HCT116 (cell line): ENCODE results near the gene TIRAP. TPM values are rescaled to one million over a fixed set of nuclear protein-coding genes. Genes with fewer than 3 reads are reported as not detected.

Experiments used
- ATAC-seq: fragments of 200-7000 bp; cut with Tn5 transposase; 2 replicates; pipeline ENCODE4 v1.9.1; 2020; ENCODE audit warnings: mild to moderate bottlenecking, moderate library complexity
- BruUV-seq: library from RNA; stranded (reverse); fragments of 400-500 nt; replicated peaks from 2 replicates; lab custom pipeline; 2021; lab: Mats Ljungman, UMichigan
- CTCF ChIA-PET: fragments of 300-600 bp; sonication (Branson Sonifier 250); formaldehyde crosslinking; loops from one replicate; lab custom pipeline; 2021; ENCODE audit warnings: antibody characterized with exemption; lab: Charles Lee
- POLR2A ChIA-PET: fragments of 300-600, 350-600 bp; sonication (Branson Sonifier 250); formaldehyde crosslinking; loops from one replicate; lab custom pipeline; 2021; ENCODE audit warnings: antibody characterized with exemption; lab: Charles Lee
- RAD21 ChIA-PET, 2 experiments: fragments of 300-600 bp; sonication (Branson Sonifier 250); formaldehyde crosslinking; loops; one replicate each; lab custom pipeline; 2023; ENCODE audit warnings: low total read pairs in 2 of 2; ENCODE audit not compliant: uncharacterized antibody in 2 of 2, unreplicated experiment in 2 of 2, low non-redundant PET in 1 of 2; lab: Charles Lee
- DNase-seq: peaks from one replicate; pipeline ENCODE4 v3.0.0-alpha.2; 2010; ENCODE audit warnings: low read depth, low spot score
- H2AFZ ChIP-seq: fragments of 200-600 bp; shearing (Covaris generic), sonication (generic); 2 replicates; pipeline ENCODE4 v1.6.1; 2017; ENCODE audit warnings: low read depth, mixed run types, mixed read lengths, antibody characterized with exemption, low read length; ENCODE audit not compliant: poor library complexity, severe bottlenecking
- H3K27ac ChIP-seq: 2 replicates; pipeline ENCODE4 v1.5.1; 2012; ENCODE audit warnings: low read depth, low read length
- H3K27me3 ChIP-seq: fragments of 200-600 bp; sonication (generic); 2 replicates; pipeline ENCODE4 v1.6.1; 2016; ENCODE audit warnings: mixed run types, low read length, mixed read lengths; ENCODE audit not compliant: insufficient read depth
- H3K36me3 ChIP-seq, 2 experiments: fragments of 200-500 bp in 1 of 2; fragments of 200-600 bp in 1 of 2; sonication (Bioruptor generic) in 1 of 2; sonication (generic) in 1 of 2; 2 replicates each; pipeline versions ENCODE4 v1.5.1 to v1.6.1; 2014 to 2016; ENCODE audit warnings: low read length in 2 of 2, inconsistent platforms in 1 of 2, mixed read lengths in 1 of 2, mixed run types in 1 of 2; ENCODE audit not compliant: insufficient read depth in 2 of 2, control insufficient read depth in 1 of 2
- H3K4me1 ChIP-seq, 2 experiments: fragments of 200-600 bp in 1 of 2; sonication (generic) in 1 of 2; 2 replicates each; pipeline versions ENCODE4 v1.5.1 to v1.6.1; 2012 to 2017; ENCODE audit warnings: low read length in 2 of 2, inconsistent platforms in 1 of 2, mild to moderate bottlenecking in 1 of 2, mixed read lengths in 1 of 2, mixed run types in 1 of 2, moderate library complexity in 1 of 2; ENCODE audit not compliant: insufficient read depth in 2 of 2, control insufficient read depth in 1 of 2
- H3K4me2 ChIP-seq: fragments of 200-600 bp; sonication (generic); 2 replicates; pipeline ENCODE4 v1.6.1; 2017; ENCODE audit warnings: mixed run types, low read length, mixed read lengths
- H3K4me3 ChIP-seq, 2 experiments: fragments of 200-600 bp in 1 of 2; sonication (generic) in 1 of 2; replicated peaks in 1 of 2; 2 replicates each; pipeline ENCODE4 v1.5.1; 2011 to 2016; ENCODE audit warnings: low read length in 2 of 2, control low read depth in 1 of 2, low read depth in 1 of 2, mild to moderate bottlenecking in 1 of 2, mixed read lengths in 1 of 2, mixed run types in 1 of 2
- H3K79me2 ChIP-seq: fragments of 200-600 bp; sonication (generic); 2 replicates; pipeline ENCODE4 v1.6.1; 2017; ENCODE audit warnings: mild to moderate bottlenecking, mixed run types, low read length, moderate library complexity, mixed read lengths; ENCODE audit not compliant: insufficient read depth
- H3K9ac ChIP-seq: fragments of 200-600 bp; sonication (generic); 2 replicates; pipeline ENCODE4 v1.6.1; 2016; ENCODE audit warnings: low read length, mixed read lengths
- H3K9me2 ChIP-seq: fragments of 200-600 bp; sonication (generic), shearing (Covaris generic); 2 replicates; pipeline ENCODE4 v1.6.1; 2017; ENCODE audit warnings: mixed run types, mild to moderate bottlenecking, moderate library complexity; ENCODE audit not compliant: insufficient read depth
- H3K9me3 ChIP-seq, 2 experiments: fragments of 200-500 bp in 1 of 2; fragments of 200-600 bp in 1 of 2; sonication (Bioruptor generic) in 1 of 2; sonication (generic) in 1 of 2; 2 replicates each; pipeline ENCODE4 v1.6.1; 2014 to 2017; ENCODE audit warnings: low read length in 2 of 2, mixed read lengths in 2 of 2, inconsistent platforms in 1 of 2, low read depth in 1 of 2, mild to moderate bottlenecking in 1 of 2, mixed run types in 1 of 2, moderate library complexity in 1 of 2; ENCODE audit not compliant: control insufficient read depth in 1 of 2, insufficient read depth in 1 of 2
- H4K20me1 ChIP-seq: fragments of 200-600 bp; sonication (generic), shearing (Covaris generic); 2 replicates; pipeline ENCODE4 v1.6.1; 2017; ENCODE audit warnings: mixed run types, mild to moderate bottlenecking, moderate library complexity; ENCODE audit not compliant: insufficient read depth
- CBX3 ChIP-seq: IDR thresholded peaks from 2 replicates; pipeline ENCODE4 v1.6.1; 2012; ENCODE audit warnings: low read depth
- CEBPB ChIP-seq: IDR thresholded peaks from 2 replicates; pipeline ENCODE4 v1.6.1; 2012; ENCODE audit warnings: low read depth
- ELF1 ChIP-seq: IDR thresholded peaks from 2 replicates; pipeline ENCODE4 v1.6.1; 2012; ENCODE audit warnings: low read depth, borderline replicate concordance
- POLR2A ChIP-seq: IDR thresholded peaks from 2 replicates; pipeline ENCODE4 v1.7.0; 2011; ENCODE audit warnings: borderline replicate concordance; ENCODE audit not compliant: insufficient read depth, insufficient read length; ENCODE audit errors: extremely low read depth
- POLR2AphosphoS5 ChIP-seq: IDR thresholded peaks from 2 replicates; pipeline ENCODE4 v1.6.1; 2011; ENCODE audit warnings: mild to moderate bottlenecking, low read depth, low read length, moderate library complexity
- SP1 ChIP-seq: IDR thresholded peaks from 2 replicates; pipeline ENCODE4 v1.6.1; 2012; ENCODE audit warnings: low read depth
- TCF7L2 ChIP-seq: IDR thresholded peaks from 2 replicates; pipeline ENCODE4 v1.7.0; 2011; ENCODE audit warnings: borderline replicate concordance, inconsistent platforms; ENCODE audit not compliant: insufficient read depth, insufficient read length; ENCODE audit errors: extremely low read depth
- intact Hi-C: fragments of 100-400 bp; cut with micrococcal nuclease; formaldehyde crosslinking; loops from 2 replicates; pipeline ENCODE4 v1.10.0; 2022
- total RNA-seq: library from RNA; stranded (reverse); gene quantifications from one replicate; pipeline ENCODE4 v1.2.1, GENCODE V29; 2021; ENCODE audit not compliant: unreplicated experiment
- TF ChIP-seq, protein P1 (sequence below), 3 experiments: fragments of 200-600 bp in 1 of 3; sonication (generic) in 1 of 3; IDR thresholded peaks in 2 of 3; conservative IDR thresholded peaks in 1 of 3; 2 replicates each; pipeline ENCODE4 v1.5.1; 2012 to 2017; ENCODE audit warnings: low read depth in 2 of 3, low read length in 2 of 3, antibody characterized with exemption in 1 of 3, borderline replicate concordance in 1 of 3, control low read depth in 1 of 3, mild to moderate bottlenecking in 1 of 3, mixed read lengths in 1 of 3, mixed run types in 1 of 3, moderate library complexity in 1 of 3; ENCODE audit not compliant: insufficient read depth in 1 of 3

The TIRAP gene
- total RNA-seq, 1 experiment from 2014 or later, result 10.8 TPM

GRCh38 chr11:126337474-126338241, 54.8 kb downstream of the TIRAP start (continued):
- TF ChIP-seq, protein P1, sequence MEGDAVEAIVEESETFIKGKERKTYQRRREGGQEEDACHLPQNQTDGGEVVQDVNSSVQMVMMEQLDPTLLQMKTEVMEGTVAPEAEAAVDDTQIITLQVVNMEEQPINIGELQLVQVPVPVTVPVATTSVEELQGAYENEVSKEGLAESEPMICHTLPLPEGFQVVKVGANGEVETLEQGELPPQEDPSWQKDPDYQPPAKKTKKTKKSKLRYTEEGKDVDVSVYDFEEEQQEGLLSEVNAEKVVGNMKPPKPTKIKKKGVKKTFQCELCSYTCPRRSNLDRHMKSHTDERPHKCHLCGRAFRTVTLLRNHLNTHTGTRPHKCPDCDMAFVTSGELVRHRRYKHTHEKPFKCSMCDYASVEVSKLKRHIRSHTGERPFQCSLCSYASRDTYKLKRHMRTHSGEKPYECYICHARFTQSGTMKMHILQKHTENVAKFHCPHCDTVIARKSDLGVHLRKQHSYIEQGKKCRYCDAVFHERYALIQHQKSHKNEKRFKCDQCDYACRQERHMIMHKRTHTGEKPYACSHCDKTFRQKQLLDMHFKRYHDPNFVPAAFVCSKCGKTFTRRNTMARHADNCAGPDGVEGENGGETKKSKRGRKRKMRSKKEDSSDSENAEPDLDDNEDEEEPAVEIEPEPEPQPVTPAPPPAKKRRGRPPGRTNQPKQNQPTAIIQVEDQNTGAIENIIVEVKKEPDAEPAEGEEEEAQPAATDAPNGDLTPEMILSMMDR (IDR thresholded peaks at IDR 0.05 in 2 of 3, conservative IDR thresholded peaks at IDR 0.05 in 1 of 3; ENCODE audit: borderline replicate concordance in 1 of 3, insufficient read depth in 1 of 3, low read depth in 2 of 3, low read length in 2 of 3), result no peak

DNA sequence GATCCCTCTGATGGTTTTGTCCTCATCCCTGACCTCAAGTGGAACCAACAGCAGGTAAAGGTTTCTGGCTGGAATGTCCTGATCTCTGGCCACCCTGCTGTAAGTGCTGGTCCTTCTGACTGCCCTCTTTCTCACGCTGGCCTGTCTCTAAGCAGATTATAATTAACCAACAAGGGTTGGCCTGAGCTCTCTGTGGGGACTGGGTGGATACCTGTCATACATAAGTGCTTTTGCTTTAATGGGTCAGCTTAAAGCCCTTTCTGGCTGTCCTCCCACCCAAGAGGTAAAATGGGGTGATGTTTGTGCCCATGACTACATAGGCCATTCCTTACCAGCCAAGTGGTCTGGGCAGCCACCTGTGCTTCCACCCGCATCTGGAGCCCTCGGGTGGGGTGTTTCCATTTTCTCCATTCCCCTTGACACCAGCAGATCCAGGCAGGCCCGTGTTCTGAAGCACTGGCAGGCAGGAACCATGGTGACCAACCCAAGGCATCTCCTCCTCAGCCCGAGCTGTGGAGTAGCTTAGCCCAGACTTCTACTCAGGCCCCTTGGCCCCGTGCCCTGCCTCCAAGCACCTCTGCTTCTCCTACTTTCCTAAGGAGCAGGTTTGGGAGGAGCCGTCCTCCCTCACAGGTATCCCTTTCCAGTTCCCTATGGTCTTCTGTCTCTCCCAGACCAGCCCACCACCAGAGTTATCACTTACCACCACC, 55.6 kb downstream of the TIRAP start:
- ChIA-PET CTCF (no interaction called here), RAD21 (no interaction called here)
- DNase-seq, result no peak
- no peak overlapping the region for H3K4me2 ChIP-seq
- H3K79me2 ChIP-seq, result no peaks in the 10 kb centered on the region
- no peaks in the 10 kb centered on the region for H3K9me3 ChIP-seq
- H3K36me3 ChIP-seq, result no peaks in the 10 kb centered on the region
- ATAC-seq, result no peak
- peaks cover 27 to 35% of the 10 kb centered on the region in 2 experiments for H3K4me1 ChIP-seq
- no peak overlapping the region for H3K27ac ChIP-seq
- H4K20me1 ChIP-seq, result no peaks in the 10 kb centered on the region
- TF ChIP-seq CBX3 (no peak), ELF1 (no peak), TCF7L2 (no peak), CEBPB (no peak), POLR2A (no peak), POLR2AphosphoS5 (no peak), SP1 (no peak)
- TF ChIP-seq, protein P1 (IDR thresholded peaks at IDR 0.05 in 2 of 3, conservative IDR thresholded peaks at IDR 0.05 in 1 of 3; ENCODE audit: borderline replicate concordance in 1 of 3, insufficient read depth in 1 of 3, low read depth in 2 of 3, low read length in 2 of 3), result no peak
- TF ChIP-seq, all 23 proteins: peak for 0
- intact Hi-C loops, result no loop called here
- Histone ChIP-seq H3K4me3 (no peak overlapping the region), H3K9me2 (no peaks in the 10 kb centered on the region), H2AFZ (no peak overlapping the region), H3K27me3 (no peaks in the 10 kb centered on the region), H3K9ac (no peak overlapping the region)
- no TSS peak for BruUV-seq
- POLR2A ChIA-PET, result no interaction called here
